Mononuclear cell (primary cell): ENCODE data around the gene POTEB2. TPM values are rescaled to one million over a fixed set of nuclear protein-coding genes. Genes with fewer than 3 reads are reported as not detected.
"Not testable (repeated sequence)": the region's sequence is repeated elsewhere in the genome, so short reads cannot be mapped to it uniquely, and the experiment has no call there.

Experiments used
- H3K27me3 ChIP-seq: 2 replicates; pipeline ENCODE4 v1.6.0; 2011; ENCODE audit warnings: low read length, control low read depth; ENCODE audit not compliant: insufficient read depth
- H3K4me1 ChIP-seq: 2 replicates; pipeline ENCODE4 v1.5.1; 2011; ENCODE audit warnings: mild to moderate bottlenecking, low read length, control low read depth; ENCODE audit not compliant: insufficient read depth
- H3K4me3 ChIP-seq: 2 replicates; pipeline ENCODE4 v1.5.1; 2011; ENCODE audit warnings: mild to moderate bottlenecking, low read length, moderate library complexity
- H3K9me3 ChIP-seq: 2 replicates; pipeline ENCODE4 v1.5.1; 2011; ENCODE audit warnings: low read depth, mild to moderate bottlenecking, control low read depth, low read length
- total RNA-seq: library from RNA; depleted of rRNA; stranded (reverse); fragments of >200 nt; gene quantifications from one replicate; pipeline ENCODE4 v1.2.3, GENCODE V29; 2012

The POTEB2 gene
- total RNA-seq = not detected

- not testable (repeated sequence) for H3K27me3 ChIP-seq, H3K4me1 ChIP-seq, H3K4me3 ChIP-seq, H3K9me3 ChIP-seq
Measured at GRCh38 chr15:20866214-20866613, at the start of gene POTEB2. TSS of gene POTEB2 (minus strand) at chr15:20866314. CDS start at chr15:20866281, 33 bp downstream.

DNA sequence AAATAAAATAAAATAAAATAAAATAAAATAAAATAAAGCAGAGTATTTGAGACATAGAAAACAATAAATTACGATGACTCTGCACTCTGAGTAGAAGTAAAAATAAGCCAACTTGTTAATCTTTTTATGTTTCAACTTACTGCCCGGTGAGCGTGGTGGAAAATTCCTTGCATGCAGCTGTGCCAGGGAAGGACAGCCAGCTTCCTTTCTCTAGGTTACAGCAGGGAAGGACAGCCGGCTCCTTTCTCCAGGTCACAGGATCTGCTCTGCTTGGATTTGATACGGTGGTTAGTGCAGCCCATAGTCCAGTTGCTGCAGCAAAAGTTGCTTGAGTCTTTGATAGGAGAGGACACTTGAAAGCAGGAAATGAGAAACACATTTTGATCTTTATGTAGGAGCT, 13.8 kb upstream of the POTEB2 start:
- not testable (repeated sequence) for H3K4me3 ChIP-seq, H3K27me3 ChIP-seq, H3K4me1 ChIP-seq, H3K9me3 ChIP-seq

- H3K4me1 ChIP-seq, H3K9me3 ChIP-seq, H3K27me3 ChIP-seq, H3K4me3 ChIP-seq: not testable (repeated sequence)
Measured at GRCh38 chr15:20878464-20878863, 12.3 kb upstream of the POTEB2 start.

GRCh38 chr15:20877819-20878218, 11.7 kb upstream of the POTEB2 start:
- not testable (repeated sequence) for H3K9me3 ChIP-seq, H3K4me1 ChIP-seq, H3K4me3 ChIP-seq, H3K27me3 ChIP-seq
